ENCODE data around the gene PRKD1.

Gene PRKD1

DNA sequence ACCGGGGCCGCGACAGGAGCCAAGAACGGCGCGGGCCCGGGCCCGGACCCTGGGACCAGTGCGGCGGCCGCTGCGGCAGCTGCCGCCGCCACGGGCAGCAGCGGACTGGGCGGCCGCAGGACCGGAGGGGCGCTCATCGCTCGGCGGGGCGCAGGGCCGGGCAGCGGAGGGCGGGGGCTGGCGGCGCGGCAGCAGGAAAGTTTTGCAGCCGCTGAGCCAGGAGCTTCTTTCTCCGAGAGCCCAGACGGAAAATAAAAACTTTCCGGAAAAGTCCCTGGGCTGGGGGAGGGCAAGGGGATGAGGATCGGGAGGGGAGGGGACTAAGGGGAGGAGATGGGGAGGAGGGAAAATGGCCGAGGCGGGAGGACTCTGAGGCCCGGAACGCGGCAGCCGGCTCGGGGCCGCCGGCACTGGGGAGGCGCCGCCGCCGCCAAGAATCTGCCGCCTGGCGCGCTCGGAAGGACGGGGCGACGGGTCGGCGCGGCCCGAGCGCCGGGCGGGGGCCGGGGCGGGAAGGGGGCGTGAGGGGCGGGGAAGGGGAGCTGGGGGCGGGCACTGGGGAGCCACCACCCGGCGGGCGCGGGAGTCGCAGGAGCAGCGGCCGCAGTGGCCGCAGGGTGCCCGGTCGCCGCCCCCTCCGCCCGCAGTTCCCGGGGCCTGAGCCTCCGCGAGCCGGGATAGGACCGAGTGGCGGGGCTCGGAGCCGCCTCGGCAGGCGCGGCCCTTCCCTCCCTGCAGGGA lies at the start of gene PRKD1:
TSS of gene PRKD1 (minus strand) at position 472 of the 741 bp plus-strand sequence.
- peak; percentile 30 for ATAC-seq
- peak; percentile 5 for DNase-seq

DNA sequence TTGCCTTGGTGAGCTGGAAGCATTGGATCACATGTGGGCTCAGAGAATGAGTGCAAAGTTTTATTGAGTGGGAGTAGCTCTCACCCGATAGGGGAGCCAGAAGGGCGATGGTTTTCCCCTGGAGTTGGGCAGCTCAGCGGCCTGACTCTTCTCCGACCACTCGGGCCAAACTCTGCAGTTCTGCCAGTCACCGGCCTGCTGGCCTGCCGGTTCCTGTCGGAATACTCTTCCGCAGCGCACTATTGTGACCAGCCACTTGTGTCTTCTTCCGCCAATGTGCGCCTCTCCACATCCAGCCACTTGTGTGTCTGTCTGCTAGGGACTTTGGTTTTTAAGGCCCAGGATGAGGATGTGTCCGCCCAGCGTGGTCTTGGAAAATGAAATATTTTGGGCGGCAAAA lies 43.5 kb upstream of the PRKD1 start:
- DNase-seq (no peak), ATAC-seq (no peak)

DNA sequence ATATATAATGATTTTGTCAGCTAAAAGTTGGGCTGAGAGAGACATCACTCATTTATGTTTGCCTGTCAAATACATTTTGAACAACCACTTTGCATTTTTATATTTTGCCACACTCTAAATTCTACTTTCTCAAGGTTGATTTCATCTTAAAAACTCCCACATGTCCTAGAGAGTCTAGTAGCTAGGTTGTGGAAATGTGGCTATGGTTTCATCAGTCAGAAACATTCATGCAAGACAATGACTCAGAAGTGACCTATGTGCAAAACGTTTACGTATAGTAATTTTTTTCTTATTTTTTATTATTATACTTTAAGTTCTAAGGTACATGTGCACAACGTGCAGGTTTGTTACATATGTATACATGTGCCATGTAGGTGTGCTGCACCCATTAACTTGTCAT lies 27.4 kb upstream of the PRKD1 start:
- ATAC-seq: no peak

DNA sequence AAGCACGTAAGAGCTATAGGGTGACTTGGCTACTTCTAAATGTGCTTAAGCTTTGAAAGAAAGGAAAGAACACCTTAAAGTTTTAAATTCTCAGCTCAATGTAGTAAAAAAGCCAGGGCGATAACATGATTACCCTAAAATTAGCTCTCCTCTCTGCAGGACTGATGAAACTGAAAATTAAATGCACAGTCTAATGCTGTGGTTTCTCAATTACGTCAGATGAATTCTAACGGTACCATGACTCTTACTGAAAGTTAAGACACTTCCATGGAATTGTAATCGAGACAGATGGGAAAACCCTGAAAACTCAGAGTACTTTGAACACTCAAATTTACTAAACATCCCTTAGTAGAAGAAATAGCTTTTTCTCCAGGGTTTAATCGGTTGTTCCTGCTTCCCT lies 25.9 kb upstream of the PRKD1 start:
- ATAC-seq (no peak), DNase-seq (no peak)

More for the DNA sequence above, 27.4 kb upstream of the PRKD1 start:
- DNase-seq: no peak

DNA sequence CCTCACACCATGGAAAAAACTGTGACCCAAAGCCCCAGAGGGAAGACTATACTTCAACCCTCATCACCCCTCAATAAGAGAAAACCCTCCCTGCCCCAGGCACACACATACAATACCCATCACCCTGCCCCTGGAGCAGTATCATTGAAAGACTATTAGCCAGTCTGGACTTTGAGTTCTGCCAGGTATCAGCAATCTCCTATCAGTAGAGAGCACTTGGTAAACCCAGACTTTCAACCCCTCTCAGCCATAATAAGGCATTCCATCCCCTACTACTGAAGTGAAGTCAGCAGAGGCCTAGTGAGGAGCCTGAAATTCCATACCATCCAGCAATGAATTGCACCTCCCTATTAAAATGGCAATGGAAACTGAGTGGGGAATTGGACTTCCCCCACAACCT lies 16.4 kb upstream of the PRKD1 start:
- DNase-seq (no peak), ATAC-seq (no peak)

DNA sequence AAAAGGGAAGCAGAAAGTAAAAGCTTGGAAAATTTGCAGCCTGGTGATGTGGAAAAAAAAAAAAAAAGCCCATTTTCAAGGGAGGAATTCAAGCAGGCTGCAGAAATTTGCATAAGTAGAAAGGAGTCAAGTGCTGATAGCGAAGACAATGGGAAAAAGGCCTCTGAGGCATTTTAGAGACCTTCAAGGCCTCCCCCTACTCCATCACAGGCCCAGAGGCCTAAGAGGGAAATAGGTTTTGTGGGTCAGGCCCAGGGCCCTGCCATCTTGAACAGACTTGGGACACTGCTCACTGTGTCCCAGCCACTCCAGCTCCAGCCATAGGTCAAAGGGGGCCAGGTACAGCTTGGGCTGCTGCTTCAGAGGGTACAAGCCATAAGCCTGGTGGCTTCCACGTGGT lies 13.8 kb upstream of the PRKD1 start:
- DNase-seq: no peak
- ATAC-seq: no peak

DNA sequence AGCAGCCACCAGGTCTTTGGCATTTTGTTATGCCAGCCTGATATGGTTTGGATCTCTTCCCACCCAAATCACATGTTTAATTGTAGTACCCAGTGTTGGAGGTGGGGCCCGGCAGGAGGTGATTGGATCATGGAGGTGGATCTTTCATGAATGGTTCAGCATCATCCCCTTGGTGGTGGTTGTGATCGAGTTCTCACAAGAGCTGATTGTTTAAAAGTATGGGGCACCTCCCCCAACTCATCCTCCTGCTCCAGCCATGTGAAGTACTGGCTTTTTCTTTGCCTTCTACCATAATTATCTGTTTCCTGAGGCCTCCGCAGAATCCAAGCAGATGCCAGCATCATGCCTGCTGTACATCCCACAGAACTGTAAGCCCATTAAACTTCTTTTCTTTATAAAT lies 12.8 kb upstream of the PRKD1 start:
- ATAC-seq (no peak), DNase-seq (no peak)

DNA sequence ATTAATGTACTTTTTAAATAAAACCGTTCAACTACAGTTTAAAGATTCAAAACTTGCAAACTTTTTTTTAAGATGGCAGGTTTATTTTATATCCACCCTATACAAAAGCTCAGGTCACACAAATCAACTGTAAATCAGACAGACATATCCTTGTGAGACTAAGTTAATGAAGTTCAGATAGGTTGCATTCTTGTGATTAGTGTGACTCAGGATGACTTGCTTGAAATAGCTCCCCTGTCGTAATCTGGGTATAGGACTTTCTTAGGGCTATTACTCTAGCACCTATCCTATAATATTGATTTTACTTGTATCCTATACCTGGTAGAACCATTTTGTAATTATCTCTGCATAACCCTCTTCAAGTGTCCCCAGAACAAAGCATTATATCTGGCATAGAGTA lies 9.5 kb upstream of the PRKD1 start:
- ATAC-seq (no peak), DNase-seq (no peak)

DNA sequence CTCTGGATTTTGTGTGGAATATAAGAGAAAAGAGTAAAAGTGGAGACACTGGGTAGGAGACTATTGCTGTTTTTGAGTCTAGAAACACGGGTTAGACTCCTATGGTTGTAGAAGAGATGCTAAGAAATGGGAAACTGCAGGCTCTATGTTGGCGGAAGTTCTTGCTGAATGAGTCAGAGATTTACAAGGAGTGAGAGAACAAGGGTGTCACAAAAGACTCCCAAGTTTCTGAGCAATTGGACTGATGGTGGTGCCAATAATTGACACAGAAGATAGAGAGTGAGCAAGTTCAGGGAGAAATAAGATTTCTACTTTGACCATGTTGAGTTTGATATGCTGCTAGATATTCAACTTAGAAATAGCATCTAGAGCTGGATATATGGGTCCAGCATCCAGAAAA lies 2.6 kb upstream of the PRKD1 start:
- no peak for DNase-seq
- no peak for ATAC-seq

DNA sequence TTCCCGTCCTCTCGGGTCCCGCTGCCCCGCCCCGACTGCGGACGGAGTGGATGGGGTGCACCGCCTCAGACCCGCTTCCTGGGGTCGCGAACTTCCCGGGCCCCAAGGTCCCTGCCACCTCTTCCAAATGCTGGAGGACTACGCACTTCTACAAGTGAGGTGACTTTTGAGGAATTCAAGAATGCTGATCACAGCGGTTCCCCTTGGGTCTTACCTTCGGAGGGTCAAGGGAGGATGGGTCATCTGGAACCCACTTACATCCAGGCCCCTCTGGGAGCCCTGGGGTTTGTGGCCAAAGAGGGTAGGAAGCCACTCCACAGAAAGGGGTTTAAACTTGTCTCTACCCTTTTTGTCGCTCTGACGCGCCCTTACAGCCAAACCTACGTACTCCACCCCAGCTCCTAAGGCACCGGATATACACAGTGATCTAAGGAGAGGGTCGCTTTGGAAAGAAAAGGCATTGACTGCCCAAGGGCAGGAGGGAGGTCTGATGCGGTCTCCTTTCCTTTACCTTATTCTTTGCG lies 532 bp upstream of the PRKD1 start:
- ATAC-seq (peak; percentile 10), DNase-seq (no peak)

DNA sequence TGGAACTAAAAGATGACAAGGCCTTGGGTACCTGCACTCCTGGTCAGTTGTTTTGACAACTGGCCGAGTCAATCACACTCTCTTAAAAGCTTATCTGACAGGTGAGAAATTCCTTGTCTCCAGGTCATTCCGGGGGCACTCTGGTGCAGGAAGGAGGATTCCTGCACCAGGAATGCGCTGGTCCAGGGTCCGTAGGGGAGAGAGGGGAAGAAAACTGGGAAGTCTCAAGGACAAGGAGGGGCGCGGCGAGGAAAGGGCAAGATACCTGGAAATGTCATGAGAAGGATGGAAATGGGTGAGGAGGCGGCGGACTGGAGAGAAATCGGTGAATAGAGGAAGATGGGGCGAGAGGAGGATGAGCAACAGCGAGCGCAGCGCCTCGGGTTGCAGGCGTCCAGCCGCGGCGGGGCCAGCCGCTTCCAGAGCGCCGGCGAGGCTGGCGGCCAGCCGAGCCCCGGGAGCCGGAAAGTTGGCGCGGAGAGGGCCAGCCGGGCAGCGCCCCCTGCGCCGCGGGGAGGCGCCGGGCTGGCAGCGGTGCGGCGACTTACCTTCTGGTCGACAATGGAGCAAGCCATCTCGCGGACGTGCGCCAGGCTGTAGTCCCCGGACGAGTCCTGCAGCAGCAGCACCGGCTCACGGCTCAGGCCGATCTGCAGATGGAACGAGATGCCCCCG lies 809 bp downstream of the PRKD1 start:
- DNase-seq: peak; percentile 5
- ATAC-seq: no peak

DNA sequence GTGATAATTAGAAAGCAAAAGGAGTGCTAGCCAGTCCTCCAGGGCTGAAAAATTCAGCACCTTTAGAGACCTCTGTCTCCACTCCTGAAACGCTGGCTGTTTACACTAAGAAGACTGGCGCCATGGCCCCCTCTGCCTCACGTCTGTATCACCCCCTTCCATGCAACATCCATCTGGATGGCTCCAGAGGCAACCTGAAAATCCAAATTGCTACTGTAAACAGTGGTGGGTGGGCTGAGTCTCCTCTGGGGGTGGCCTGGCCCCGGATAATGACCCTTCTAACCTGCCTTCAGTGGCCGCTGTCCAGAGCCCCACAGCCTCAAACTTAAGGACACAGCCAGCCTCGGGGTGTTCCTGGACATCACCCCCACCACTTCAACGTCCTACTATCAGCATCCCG lies 1.4 kb downstream of the PRKD1 start:
- no peak for ATAC-seq
- no peak for DNase-seq

DNA sequence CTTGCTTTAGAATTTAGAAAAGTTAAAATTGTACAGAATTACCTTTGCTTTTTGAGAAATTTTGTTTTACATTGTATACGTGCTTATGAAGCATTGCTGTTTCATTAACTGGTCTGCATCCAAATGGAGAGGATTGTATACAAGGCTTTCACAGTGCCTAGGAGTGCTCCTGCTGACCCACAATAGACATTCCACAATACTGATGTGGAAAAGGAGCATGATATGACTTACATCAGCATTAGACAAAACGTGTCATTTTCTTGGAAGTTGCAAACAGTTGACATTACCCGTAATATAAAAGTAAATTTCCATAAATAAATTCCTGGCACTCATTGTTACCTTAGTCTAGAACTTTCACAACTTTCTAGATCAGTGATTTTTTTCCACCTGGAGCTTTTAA lies 1.9 kb downstream of the PRKD1 start:
- ATAC-seq: no peak
- DNase-seq: no peak

DNA sequence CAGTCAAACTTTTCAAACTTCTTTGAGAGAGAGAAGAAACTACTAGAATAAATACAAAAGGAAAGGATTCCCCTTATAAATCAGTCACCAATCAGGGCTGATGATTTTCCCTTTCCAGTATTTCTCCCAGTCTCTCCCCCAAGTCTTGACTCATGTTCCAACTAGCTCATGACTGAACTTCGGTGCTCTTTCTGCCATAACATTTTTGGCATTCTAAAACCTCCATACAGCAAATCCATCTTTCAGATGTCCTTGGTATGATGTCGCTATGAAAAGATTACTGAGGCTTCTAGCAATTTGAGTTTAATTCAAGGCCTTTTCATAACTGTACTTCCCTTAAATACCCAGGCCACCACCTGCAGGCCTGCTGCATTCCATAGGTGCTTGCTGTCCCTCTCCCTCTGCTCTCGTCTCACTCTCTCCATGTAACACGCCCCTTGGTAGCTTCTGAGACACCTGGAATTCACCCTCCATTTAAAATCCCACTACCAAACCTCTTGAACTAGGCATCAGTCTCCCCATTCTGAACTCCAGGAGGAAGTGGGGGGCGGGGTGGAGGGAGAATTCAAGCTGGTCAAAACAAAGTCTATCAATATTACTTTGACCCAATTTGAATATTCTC lies 2.4 kb downstream of the PRKD1 start:
- ATAC-seq (no peak), DNase-seq (no peak)

DNA sequence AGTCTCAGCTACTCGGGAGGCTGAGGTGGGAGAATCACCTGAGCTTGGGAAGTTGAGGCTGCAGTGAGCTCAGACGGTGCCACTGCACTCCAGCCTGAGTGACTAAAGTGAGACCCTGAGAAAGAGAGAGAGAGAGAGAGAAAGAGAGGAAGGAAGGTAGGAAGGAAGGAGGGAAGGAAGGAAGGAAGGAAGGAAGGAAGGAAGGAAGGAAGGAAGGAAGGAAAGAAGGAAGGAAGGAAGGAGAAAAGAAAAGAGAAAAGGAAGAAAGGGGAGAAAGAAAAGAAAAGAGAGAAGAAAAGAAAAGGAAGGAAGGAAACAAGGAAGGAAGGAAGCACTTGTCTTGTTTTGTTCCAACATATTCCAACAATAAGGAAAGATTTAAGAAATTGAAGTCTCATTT lies 7.8 kb downstream of the PRKD1 start:
- no peak for DNase-seq
- no peak for ATAC-seq

DNA sequence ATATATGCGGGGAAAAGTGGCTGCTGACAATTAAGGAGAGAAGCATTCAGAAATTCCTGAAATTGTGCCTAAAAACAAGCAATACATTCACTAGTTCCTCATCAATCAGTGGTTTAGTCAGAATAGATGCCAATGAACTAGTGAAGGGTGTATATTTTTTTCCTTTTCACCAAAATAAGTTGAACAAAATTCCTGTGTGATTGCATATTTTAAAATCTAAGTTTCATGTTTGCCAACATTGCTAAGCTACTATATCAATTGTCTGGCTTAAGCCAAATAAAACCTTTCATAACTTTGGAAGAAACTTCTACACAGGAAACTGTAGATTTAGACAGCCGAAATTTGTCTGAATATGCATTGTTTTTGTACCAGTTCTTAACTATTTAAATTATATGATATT lies 8.7 kb downstream of the PRKD1 start:
- ATAC-seq (no peak), DNase-seq (no peak)

DNA sequence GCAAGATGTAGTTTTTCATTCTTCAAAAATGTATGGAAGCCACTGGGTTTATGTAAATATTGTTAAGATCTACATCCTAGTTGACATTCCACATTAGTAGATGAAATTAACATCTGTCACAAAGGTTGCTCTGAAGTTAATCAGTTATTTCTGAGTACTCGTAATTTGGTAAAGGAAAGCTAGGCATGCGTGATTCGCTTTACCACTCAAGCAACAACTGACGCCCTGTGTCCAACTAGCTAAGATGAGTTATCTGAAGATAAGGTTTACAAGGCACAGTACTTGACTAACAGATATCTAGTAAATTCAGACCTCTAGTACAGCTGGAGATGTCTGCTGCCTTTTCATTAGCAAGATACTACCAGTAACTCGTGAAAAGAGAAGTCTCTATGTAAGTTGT lies 14.1 kb downstream of the PRKD1 start:
- DNase-seq (no peak), ATAC-seq (no peak)

DNA sequence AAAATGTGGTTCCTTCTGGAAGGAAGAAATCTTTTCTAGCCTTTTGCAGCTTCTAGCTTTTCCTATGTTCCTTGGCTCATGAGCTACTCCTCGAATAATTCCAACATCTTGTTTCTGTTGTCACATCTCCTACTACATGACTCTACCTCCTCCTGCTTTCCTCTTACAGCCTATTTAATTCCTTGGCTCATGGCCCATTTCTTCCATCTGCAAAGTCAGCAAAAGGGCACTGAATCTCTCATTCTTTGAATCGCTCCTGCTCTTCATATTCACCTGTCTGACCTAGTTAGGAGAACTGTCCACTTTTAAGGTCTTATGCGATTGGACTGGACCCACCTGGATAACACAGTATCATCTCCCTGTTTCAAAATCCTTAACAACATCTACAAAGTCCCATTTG lies 15.8 kb downstream of the PRKD1 start:
- ATAC-seq (no peak), DNase-seq (no peak)

DNA sequence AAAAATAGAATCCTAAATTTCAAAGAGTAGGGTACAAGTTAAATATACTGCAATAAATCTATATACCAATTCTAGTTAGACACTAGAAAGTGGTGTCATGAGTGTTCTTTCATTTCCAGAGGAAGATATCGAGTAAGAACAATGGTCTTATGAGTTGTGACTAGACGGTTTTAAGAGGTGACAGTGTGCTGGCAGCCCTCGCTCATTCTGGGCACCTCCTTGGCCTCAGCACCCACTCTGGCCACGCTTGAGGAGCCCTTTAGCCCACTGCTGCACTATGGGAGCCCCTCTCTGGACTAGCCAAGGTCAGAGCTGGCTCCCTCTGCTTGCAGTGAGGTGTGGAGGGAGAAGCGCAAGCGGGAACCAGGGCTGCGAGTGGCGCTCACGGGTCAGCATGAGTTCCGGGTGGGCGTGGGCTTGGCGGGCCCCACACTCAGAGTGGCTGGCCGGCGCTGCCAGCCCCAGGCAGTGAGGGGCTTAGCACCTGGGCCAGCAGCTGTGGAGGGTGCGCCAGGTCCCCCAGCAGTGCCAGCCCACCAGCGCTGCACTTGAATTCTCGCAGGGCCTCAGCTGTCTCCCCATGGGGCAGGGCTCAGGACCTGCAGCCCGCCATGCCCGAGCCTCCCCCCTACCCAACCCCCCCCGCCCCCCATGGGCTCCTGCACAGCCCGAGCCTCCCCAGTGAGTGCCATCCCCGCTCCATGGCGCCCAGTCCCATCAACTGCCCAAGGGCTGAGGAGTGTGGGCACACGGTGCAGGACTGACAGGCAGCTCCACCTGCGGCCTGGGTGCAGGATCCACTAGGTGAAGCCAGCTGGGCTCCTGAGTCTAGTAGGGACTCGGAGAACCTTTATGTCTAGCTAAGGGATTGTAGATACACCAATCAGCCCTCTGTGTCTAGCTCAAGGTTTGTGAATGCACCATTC lies 18.7 kb downstream of the PRKD1 start:
- DNase-seq: no peak
- ATAC-seq: no peak

DNA sequence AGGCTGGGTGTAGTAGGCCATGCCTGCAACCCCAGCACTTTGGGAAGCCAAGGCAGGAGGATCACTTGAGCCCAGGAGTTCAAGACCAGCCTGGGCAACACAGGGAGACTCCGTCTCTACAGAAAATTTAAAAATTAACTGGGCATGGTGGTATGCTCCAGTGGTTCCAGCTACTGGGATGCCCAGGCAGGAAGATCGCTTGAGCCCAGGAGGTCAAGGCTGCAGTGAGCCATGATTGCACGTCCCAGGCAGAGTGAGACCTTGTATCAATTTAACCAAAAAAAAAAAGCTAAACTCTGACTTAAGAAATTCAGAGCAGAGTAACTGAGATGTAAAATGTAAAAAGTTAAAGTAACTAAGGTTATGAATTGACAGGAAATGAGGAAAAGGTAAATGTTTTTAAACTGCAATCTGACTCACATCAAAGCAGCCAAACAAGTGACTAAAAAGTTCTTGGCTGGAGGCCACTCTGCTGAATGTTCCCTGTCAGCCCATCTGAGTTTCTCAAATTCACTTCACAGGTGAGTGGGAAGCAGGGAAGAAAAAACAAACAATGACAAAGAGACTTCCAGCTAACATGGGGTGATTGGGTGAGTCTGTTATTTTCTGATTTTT lies 21.3 kb downstream of the PRKD1 start:
- DNase-seq (no peak), ATAC-seq (no peak)

DNA sequence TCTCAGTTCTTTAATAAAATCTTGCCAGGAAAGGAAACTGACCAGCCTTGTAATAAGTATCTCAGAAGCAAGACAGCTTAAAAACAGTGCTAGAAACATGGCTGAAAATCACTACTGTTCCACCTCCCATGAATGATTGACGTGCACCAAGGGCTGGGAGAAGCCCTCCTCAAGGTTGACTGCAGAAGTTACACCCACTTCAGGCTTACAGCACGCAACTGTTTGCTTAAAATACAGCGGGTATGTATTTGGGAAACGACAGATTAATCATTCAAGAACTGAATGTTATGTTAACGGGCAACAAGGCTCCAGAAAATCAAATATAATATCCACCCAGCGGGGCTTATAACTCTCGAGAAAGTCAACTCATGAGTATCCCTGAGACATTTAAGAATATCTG lies 22.1 kb downstream of the PRKD1 start:
- DNase-seq (no peak), ATAC-seq (no peak)

All from stimulated activated naive CD8-positive, alpha-beta T cell treated with anti-CD3 and anti-CD28 coated beads, Interleukin-15, Interleukin-2, amounts not matched to agents 100 U/mL and 50 U/mL, for 24 hours (primary cell).